Vagina (tissue), 2 donors: ENCODE data around the gene EFCAB6.

ENCODE experiments used
- CTCF ChIP-seq, 3 experiments: fragments of 450-650 bp in 2 of 3; fragments of 200-600 bp in 1 of 3; sonication (generic) in 1 of 3; IDR thresholded peaks; one replicate each; pipeline ENCODE4 v1.5.1; 2017 to 2019; ENCODE audit warnings: antibody characterized with exemption in 3 of 3, mild to moderate bottlenecking in 2 of 3, moderate library complexity in 2 of 3
- POLR2A ChIP-seq, 2 donors: fragments of 450-650 bp; IDR thresholded peaks; one replicate each; pipeline ENCODE4 v1.6.1; 2017; ENCODE audit warnings: antibody characterized with exemption in 2 of 2, mild to moderate bottlenecking in 2 of 2, moderate library complexity in 2 of 2
- POLR2AphosphoS5 ChIP-seq, 2 donors: sonication (generic); formaldehyde crosslinking; IDR thresholded peaks; one replicate each; pipeline ENCODE4 v1.9.0; 2017; ENCODE audit warnings: antibody characterized with exemption in 2 of 2, mild to moderate bottlenecking in 2 of 2, low read depth in 1 of 2; ENCODE audit not compliant: insufficient read depth in 1 of 2

- TF ChIP-seq CTCF (IDR thresholded peaks at IDR 0.05) (no peak), POLR2AphosphoS5 (IDR thresholded peaks at IDR 0.05; ENCODE audit: insufficient read depth in 1 of 2, low read depth in 1 of 2) (no peak), POLR2A (IDR thresholded peaks at IDR 0.05) (no peak)
These were observed 35.9 kb downstream of the EFCAB6 start for GRCh38 chr22:43776081-43776670.
